ENCODE results near the gene KCTD19.

KCTD19 gene

DNA sequence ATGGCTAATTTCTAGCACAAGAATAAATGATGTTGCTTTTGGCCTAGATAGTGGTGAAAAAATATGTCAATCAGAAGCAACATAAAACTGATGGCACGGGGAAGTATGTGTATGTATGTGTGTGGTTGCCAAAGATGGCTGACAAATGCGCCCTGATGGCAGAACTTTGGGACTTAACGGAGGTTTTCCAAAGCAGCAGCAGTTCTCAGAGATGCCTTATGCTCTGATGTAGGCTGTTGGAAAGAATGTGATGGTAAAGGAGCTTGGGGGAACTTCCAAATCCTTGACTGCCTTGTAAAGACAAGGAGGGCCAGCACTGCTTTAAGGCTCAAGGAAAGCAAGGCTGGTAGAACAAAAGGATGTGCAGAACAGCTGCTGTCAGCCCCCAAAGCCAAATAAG lies 16.0 kb downstream of the KCTD19 start:
- TF ChIP-seq, protein P1, sequence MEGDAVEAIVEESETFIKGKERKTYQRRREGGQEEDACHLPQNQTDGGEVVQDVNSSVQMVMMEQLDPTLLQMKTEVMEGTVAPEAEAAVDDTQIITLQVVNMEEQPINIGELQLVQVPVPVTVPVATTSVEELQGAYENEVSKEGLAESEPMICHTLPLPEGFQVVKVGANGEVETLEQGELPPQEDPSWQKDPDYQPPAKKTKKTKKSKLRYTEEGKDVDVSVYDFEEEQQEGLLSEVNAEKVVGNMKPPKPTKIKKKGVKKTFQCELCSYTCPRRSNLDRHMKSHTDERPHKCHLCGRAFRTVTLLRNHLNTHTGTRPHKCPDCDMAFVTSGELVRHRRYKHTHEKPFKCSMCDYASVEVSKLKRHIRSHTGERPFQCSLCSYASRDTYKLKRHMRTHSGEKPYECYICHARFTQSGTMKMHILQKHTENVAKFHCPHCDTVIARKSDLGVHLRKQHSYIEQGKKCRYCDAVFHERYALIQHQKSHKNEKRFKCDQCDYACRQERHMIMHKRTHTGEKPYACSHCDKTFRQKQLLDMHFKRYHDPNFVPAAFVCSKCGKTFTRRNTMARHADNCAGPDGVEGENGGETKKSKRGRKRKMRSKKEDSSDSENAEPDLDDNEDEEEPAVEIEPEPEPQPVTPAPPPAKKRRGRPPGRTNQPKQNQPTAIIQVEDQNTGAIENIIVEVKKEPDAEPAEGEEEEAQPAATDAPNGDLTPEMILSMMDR (IDR thresholded peaks at IDR 0.05; ENCODE audit: insufficient read depth, low read length, missing control alignments) = no peak
- CTCF ChIA-PET = interaction anchor here (1.0 to 1.5 kb wide), 2 partner anchors 50 to 106 kb away, joined by 3 to 5 read pairs; partner anchors contain the start of gene ZDHHC1
- DNase-seq (ENCODE audit: low read depth, low spot score) = no peak
- H3K4me3 ChIP-seq (ENCODE audit: low read depth, low read length) = no peak overlapping the region
- POLR2A ChIA-PET = no interaction called here

DNA sequence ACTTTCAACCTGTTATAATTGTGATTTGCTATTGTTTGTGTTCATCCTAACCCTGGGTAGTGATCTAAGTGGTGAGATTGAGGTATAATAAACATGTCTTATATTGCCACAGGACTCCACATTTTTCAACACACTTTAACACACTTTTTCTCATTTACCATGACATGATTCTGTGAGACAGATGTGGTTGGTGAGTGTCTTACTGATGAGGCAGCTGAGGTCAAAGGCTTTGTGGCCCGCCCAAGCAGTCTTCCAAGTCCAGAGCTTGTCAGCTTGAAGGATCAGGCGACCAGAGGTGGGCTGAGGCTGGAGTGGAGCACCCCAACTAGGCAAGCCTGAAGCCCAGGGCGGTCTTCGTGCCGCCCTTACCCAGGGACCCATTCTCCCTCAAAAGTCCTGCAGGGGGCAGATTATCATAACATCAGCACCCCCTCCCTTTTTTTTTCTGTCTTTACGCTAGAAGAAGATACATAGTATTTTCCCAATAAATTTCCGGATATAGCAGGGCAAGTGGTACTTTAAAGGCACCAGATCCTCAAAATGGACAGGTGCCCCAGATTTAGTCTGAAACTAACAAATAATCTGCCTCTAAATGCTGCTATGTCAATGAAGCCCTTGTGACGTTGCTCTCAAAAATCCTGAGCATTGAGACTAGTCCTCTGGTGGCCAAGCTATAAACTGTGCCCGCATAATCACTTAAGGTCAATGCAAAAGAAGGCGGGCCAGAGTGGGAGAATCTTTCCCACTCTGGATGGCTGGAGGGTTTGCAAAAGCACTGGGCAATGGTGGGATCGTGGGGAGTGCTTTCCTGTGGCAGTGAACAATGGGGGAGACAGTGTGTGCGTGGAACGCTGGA lies 21.1 kb downstream of the KCTD19 start:
- ChIA-PET POLR2A (no interaction called here), CTCF (interaction anchor here (3.3 kb wide), 1 partner anchor 8 kb away, joined by 14 read pairs; no protein-coding TSS in a partner anchor)
- H3K4me3 ChIP-seq (ENCODE audit: low read depth, low read length) = no peak overlapping the region
- TF ChIP-seq, protein P1 (IDR thresholded peaks at IDR 0.05; ENCODE audit: insufficient read depth, low read length, missing control alignments) = no peak
- no peak for DNase-seq (ENCODE audit: low read depth, low spot score)

DNA sequence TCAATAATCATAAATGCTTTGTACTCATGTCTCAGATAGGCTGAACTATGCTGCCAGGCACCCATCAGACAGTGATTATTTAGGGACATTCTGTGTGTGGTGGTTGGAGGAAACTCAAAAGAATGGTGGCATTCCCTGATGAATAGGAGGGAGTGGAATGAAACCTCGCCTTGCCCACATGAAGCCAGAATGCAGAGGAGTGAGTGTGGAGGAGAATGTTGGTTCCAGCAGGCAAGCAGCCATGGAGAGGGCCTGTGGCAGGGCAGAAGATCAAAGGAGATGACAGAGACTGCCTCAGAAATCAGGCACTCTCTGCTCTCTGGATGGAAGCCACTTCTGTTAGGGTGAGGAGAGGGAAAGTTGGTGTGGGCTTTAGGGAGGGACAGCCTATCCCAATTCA lies 22.5 kb downstream of the KCTD19 start:
- CTCF ChIA-PET = interaction anchor here (0.8 to 1.1 kb wide), 2 partner anchors 9 to 69 kb away, joined by 3 read pairs; no protein-coding TSS in a partner anchor
- POLR2A ChIA-PET = no interaction called here
- no peak for DNase-seq (ENCODE audit: low read depth, low spot score)

DNA sequence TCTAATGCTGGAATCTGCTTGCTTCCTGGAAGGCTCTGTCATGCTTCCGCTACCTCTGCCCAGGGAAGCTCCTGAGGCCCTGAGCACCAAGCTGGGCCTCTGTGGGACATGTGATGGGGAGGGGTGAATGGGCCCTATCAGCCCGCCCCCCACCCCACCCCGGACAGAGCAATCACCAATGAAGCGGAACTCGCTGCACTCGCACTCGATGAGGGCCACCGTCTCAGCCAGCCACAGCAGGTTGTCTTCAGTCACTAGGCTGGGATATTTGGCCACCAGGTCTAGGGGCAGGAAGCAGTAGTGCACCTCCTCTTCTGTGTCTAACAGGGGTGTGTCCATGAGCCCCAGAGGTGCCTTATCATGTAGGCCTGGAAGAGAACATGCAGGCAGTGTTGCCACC lies 23.6 kb downstream of the KCTD19 start:
- TF ChIP-seq, protein P1 (IDR thresholded peaks at IDR 0.05; ENCODE audit: insufficient read depth, low read length, missing control alignments) = no peak
- POLR2A ChIA-PET = no interaction called here
- no peak for DNase-seq (ENCODE audit: low read depth, low spot score)
- CTCF ChIA-PET = interaction anchor here (0.7 to 1.1 kb wide), 3 partner anchors 8 to 70 kb away, joined by 3 read pairs; no protein-coding TSS in a partner anchor
- H3K4me3 ChIP-seq (ENCODE audit: low read depth, low read length) = no peak overlapping the region

More for the DNA sequence above, 22.5 kb downstream of the KCTD19 start:
- H3K4me3 ChIP-seq (ENCODE audit: low read depth, low read length) = no peak overlapping the region
- TF ChIP-seq, protein P1 (IDR thresholded peaks at IDR 0.05; ENCODE audit: insufficient read depth, low read length, missing control alignments) = no peak

DNA sequence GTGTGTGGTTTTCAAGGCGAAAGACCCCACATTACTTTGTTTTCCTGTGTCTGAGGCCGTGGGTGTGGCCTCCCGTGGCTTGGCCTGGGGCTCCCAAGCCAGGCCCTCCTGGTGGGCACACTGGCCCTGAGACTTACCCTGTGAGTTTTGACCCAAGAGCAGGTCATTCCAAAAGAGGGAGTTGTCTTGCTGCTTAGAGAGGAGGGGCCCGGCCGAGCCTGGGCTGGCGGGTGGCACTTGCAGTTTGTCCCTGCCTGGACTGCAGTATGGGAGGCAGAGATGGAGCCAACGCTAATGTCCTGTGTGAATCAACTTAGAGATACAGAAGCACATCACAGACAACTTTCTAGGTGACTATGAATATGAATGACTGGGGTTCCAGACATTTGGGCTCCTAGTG lies 24.5 kb downstream of the KCTD19 start:
- TF ChIP-seq, protein P1 (IDR thresholded peaks at IDR 0.05; ENCODE audit: insufficient read depth, low read length, missing control alignments) = no peak
- H3K4me3 ChIP-seq (ENCODE audit: low read depth, low read length) = no peak overlapping the region
- no peak for DNase-seq (ENCODE audit: low read depth, low spot score)
- ChIA-PET POLR2A (no interaction called here), CTCF (interaction anchor here (1.2 to 1.4 kb wide), 2 partner anchors 10 to 42 kb away, joined by 3 read pairs; no protein-coding TSS in a partner anchor)

DNA sequence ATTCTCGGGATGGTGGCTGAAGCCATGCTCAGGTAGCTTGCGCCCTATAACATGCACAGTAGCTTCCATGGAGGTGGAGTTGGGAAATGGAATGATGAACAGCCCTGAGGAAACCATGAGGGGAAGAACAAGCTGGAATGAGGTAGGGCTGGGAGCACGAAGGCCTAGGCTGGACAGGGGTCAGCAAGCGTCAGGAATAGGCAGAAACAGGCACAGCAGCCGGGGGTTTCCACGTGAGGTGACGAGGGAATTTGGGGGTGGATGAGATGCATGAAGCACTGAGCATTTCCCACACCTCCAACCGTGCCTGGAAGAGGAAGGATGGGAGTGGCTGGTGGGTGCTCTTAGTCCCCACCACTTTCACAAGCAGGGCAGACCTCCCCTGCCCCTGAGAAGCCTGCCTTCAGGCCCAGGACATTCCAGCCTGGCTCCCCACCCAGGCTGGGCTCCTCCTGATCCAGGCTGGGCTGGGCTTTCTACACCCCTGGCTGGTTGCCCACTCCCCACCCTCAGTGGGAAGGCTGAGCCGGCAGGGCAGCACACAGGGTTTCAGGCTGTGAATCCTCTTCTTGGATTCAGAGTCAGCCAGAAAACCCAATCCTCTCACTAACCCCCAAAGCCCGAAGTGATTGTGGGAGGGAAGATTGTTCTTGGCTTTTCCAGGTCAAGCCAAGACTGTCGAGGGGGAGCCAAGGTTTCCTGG lies 25.3 kb downstream of the KCTD19 start:
- no peak overlapping the region for H3K4me3 ChIP-seq (ENCODE audit: low read depth, low read length)
- no peak for DNase-seq (ENCODE audit: low read depth, low spot score)
- POLR2A ChIA-PET = no interaction called here
- CTCF ChIA-PET = interaction anchor here (1.2 to 1.4 kb wide), 2 partner anchors 11 to 41 kb away, joined by 3 read pairs; no protein-coding TSS in a partner anchor
- TF ChIP-seq, protein P1 (IDR thresholded peaks at IDR 0.05; ENCODE audit: insufficient read depth, low read length, missing control alignments) = no peak
